C1 segment of cervical spinal cord (tissue), 14 donors: ENCODE measurements around the gene ATP6V1F.
"Not testable (repeated sequence)": the region's sequence is repeated elsewhere in the genome, so short reads cannot be mapped to it uniquely, and the experiment has no call there.

ENCODE experiments used
- DNase-seq, 14 donors: peaks; one replicate each; lab custom pipeline; 2025; lab: John Stamatoyannopoulos, UW

Gene ATP6V1F

DNA sequence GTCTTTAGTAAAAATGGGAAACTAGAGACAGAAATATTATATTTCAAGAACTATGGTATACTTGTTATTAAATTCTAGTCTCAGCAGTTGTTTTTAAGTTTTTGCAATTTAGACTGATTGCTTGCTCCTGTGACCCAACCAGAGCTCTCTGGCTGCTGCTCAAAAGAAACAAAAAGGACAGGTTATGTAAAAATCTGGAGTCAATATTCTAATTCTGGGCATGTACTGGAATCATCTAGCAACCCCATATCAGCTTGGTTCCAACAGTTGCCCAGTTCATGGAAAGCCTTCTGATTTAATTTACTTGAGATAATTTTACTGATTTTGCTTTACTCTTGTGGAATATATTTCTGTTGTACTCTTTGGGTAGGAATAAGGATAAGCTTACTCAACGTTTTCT, 37.6 kb downstream of the ATP6V1F start:
- DNase-seq = no peak

DNA sequence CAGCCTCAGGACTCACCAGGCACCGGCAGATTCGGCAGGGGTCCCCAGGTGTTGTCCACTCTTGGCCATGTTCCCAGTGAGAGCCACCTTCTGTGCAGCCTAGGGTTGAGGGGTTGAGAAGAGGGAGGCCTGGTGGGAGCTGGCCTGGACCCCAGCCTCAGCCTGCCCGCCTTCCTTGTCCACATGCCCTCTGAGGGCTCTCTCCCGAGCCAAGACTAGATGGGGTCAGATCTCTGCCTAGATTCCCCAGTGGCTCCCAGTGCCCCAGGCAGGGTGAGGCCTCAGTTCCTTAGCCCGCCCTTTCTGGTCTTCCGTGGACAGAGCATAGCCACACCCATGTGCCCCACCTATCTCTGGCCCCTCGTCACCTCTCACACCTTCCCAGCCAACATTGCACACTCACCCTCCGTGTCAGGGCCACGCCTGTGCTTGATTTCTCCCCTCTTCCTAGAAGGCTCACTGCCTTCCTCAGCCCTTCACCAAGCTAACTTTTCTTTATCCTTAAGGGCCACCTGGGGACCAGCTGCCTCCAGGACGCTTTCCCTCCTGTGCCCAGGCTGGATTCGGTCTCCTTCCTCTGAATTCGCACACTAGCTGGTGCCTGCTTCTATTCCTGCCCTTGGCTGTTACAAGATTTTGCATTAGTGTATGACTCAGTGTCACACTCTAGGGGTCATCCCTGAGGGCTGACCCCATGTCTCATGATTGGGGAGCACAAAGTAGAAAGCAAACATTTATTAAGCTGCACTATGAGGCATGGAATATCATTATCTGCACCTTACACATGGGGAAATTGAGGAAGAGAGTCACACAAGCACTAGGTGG, 40.3 kb downstream of the ATP6V1F start:
- DNase-seq = no peak

DNA sequence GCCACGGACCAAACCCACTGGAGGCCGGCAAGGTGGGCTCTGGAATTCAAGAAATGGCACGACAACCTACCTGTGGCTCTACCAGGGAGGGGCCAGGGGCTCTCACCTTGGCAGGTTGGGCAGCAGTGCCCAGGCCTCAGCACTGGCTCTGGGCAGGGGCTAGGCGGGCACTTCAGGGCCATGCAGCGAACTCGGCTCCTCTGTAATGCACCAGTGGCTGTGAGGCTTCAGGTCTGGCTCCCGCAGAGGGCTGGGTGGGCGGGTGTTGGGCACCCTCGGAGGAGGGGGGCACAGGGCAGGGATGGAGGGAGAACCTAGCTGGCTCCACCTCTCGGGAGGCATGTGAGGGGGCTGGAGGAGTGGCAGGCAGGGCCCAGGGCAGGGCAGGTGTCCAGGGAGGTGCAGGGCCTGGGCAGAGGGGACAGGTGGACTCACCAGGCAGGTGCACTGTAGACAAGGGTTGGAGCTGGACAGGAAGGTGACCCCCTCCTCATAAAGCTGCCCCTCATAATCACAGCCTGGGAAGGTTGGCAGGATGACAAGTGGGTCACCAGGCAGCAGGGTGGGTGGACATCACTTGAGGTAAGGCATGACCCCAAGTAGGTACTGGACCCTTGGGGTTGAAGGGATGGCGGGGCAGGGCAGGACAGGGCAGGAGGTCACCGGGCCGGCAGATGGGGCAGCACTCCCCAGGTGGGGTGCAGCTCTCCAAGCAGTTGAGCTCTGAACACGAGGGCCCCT, 41.1 kb downstream of the ATP6V1F start:
- no peak for DNase-seq

DNA sequence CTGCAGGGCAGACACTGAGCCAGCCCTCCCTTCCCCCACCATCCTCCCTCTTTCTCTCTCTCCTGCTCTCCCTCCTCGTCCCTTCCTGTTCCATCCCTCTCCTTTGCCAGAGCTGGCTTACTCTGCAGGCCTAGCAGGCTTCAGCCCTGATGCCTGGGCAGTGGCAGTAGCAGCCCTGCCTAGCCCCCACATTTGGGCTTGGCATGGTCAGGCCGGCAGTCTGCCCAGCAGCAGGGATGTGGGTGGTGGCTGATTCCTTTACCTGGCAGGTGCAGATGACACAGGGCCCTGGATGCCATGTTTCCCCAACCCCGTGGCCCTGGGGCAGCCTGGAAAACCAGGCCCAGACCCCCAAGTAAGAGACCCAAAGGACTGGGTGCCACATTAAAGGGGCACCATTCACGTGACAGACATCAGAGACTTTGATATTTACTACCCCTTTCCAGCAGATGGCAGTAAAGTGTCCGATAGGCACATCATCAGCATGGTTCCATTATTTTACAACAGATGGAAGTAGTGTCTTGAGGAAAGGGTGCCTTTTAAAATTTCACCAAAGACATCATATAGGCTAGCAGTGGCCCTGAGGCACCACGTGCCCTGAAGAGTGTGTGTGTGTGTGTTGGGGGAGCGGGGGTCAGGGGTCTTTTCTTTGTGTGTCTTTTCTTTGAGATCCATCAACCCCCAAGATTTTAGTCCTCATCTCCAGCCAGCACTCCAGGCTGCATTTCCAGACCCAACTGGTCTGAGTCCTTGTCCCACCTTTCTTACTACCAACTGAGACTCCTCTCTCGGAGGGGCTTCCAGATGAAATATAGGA, 41.9 kb downstream of the ATP6V1F start:
- no peak for DNase-seq

DNA sequence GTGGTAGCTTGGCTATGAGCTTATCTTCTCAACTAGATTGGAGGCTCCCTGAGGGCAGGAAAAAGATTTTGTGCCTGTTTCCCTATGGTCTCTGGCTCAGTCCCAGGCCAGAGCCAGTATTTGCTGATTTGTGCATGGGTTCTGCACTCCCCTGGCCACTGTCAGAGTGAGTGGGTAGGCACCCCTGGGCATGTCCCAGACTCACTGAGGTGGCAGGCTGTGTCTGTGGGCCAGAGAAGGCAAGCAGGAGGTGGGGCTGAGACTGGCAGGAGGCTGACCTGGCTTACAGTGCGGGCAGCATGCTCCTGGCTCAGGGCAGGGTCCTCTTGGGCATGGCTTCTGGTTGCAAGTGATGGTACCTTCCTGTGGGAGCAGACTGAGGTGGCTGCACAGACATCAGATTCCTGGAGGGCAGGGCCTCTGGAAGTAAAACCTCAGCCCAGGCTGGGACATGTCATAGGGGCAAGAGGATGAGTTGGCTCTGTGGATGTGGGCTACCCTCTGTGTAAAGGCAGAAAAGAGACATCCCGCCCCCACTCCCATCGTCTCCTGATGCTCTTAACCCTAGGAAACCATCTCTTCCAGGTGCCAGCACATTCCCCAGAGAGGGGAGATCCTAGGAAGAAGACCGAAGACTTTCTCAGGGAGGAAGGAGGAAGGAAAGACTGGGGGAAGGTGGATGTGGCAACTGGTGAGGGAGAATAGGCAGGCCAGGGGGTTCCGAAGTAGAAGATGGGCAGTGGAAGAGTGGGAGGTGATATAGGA, 43.5 kb downstream of the ATP6V1F start:
- no peak for DNase-seq

DNA sequence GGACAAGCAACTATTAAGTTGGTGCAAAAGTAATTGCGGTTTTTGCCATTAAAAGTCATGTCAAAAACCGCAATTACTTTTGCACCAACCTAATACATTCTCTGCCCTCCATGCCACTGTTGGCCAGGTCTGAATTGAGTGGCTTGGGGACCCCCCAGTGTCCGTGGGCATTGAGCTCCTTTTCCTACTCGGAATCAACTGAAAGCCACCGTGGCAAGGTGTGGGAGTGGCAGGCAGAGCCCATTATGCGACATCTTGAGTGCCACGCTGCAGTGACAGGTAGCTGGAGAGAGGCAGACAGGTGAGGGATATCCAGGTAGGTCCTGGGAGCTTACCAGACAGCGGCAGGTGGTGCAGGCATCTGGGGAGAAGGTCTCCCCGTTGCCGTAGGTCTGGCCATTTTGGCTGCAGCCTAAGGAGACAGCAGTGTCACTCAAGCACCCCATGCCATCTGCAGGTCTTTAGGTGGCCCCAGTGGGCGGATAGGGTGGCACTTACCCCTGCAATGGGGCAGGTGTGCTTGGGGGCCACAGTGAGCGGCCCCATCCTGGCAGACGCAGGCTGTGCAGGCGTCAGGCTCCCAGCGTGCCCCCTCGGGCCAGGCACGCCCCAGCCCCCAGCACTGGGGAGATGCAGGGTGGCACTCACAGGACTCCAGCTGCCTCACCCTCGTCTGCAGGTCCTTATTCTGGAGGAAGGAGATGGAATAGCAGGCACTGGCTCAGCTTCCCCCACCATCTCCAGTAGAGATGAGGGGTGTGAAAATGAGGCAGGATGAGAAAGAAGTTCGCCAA, 44.3 kb downstream of the ATP6V1F start:
- no peak for DNase-seq

DNA sequence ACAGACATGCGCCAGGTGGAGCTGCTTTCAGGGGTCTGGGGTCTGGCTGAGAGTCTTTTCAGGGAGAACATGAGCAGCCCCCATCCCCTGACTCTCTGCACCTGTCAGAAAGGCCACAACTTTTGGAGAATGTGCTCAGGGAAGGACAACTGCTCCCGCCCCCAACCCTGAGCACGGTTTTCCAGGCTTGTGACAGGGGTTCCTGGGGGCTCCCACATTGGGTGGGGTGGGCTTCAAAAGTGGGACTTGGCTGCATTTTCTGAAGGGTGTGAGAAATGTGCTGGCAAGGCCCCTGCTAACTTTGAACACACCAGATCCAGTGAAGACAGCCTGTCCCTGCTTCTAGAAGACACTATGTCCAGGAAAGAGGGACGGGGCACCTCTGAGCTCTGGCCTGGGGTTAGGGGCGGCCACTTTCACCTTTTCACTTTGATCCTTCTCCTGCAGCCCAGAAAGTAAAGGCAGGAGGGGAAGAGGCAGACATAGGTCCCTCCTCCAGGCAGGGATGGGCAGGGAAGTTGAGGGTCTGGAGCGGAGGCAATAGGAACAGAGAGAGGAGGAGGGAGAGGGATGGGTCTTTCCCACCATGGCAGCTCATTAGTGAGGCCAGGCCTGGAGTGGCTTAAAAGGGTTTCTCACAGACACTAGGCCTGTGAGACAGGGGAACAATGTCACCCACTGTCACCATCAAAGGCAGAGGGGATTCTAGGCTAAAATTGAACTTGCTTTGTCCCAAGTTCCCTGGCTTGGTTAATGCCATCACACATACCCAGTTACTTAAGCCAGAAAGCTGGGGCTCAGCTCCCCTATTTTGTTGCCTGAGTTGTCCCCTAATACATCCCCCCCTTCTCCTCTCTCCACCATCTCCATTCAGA, 46.3 kb downstream of the ATP6V1F start:
- no peak for DNase-seq

DNA sequence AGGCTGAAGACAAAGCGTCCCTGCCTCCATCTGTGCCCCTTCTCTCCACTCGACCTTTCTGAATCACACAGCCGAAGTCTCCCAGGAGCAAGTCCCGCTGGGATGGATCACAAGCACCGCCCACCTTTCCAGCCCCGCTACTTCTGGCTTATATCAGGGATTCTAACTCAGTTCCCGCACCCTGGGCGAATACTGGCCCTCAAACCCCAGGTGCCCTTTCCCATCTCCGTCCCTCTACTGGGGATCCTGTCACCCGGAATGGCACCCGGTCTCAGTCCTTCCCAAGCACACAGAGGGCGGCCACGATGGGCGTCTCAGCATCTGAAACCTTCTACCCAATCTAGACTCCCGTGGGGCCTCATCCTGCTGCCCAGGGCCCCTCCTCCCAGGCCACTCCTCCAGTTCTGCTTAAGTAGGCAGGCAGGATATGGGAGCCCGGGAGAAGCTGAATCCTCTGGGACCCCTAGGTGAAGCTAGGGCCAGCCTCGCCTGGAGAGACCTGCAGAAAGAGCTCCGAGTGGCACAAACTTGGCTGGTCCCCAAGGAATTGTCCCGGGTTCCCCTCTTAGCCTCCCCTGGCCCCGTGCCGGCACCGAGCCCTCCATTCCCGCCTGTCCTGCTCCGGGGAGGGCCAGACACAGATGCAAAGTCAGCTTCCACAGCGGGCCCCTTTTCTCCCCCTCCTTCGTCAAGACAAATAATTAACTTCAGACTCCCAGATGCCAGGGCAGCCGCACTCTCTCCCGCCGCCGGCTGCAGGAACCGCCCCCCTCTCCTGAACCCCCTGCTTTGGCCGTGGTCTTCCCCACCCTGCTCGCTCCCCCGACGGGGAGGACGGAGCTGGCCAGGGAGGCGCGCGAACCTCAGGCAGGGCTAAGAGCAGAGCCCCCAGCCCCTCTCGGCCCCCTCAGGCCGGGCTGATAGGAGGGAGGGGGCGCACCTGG, 47.2 kb downstream of the ATP6V1F start:
- DNase-seq = no peak

DNA sequence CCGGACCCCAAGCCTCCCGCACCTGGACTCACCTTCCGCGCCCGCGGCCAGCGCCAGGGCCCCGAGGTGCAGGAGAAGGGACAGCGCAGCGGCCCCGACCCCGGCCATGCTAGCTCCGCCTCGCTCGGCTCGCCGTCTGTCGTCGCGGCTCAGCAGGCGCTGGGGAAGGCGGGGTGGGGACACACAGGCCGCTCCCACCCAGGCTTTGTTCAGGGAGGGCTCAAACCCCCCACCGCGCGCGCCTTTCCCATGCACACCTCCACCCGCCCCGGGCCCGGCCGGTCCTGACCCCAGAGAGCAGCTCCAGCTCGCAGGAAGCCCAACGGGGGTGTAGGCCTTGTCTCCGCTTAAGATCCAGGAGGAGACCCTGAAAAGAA, 47.9 kb downstream of the ATP6V1F start, which contains the start of gene KCP:
Gene KCP (minus strand): TSS at position 141 of the 377 bp plus-strand sequence. CDS start 33 bp downstream, at position 108.
- DNase-seq = no peak

DNA sequence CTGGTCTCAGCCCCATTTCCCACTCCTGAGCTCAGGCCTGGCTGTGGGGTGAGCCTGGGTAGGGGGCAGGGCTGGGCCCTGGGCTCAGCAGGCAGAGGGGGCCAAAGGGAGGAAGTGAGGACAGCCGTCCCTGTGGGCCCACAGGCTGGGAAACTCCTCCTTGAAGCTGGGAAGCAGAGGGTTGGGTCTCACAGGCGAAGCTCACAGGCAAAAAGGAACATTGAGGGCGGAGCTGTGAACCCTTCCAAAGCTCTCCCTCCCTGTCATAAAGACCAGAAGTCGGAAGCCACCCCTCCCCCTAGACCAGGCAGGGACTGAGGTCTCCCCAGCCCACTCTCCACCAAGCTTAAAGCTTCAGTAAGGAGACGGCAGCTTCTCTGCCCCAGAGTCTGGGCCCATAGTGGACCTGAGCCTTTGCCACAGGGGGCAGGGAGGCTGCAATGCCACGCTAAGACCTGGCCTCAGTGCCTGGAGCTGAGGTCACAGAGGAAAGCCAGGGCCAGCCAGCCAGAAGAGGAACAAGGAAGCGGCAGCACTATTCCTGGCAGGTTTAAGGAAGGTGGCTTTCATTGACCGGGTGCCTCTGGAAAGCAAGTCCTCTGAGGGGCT, 48.9 kb downstream of the ATP6V1F start:
- no peak for DNase-seq

DNA sequence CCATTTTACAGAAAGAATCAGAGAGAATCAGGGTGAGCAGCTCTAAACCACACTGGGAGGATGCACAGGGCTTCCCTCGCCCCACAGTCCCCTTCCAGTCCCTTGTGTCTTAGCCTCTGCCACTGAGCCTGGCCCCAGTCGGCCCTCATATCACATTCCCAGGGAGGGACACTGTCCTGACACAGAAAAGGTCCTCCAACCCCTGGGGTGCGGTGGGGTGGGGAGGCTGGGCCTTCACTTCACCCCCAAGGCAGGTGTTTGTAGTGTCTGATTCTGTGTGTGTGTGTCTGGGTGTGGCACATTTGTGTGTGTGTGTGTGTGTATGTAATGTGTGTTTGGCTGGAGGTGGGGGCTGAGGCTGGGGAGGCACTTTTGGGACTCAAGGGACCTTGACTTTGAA, 49.6 kb downstream of the ATP6V1F start:
- DNase-seq = no peak

DNA sequence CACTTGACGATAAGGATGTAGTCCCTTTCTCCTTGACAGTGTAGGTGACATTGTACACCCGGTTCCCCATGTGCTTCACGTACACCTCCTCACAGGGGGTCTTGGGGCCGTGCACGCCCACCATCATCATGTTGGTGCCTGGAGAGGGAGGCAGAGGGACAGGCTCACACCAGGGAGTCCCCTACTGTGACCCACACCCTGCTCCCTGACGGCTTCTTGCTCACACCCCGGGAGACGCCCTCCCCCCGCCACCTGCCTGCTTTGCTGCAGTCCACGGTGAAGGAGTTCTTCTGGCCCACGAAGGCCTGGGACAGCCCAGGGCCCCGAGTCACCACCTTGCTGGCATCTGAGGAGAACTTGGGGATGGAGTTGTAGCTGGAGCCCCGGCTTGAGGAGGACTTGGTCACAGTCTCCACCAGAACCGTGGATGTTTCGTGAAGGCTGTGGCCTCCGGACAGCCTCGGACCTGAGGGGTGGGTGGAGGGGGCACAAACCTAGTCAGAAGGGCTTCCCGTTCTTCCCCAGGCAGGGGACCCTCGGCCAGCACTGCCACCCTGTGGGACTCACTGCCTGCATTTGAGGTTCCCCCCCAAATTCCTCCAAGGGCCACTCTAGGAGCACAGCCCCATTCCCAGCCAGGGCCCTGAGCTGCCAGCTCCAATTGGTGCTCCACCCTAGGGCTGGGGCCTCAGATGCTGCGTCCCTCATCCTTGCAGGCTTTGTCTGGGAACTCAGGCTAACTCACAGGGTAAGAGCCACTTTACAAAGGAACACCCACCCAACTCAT, 50.2 kb downstream of the ATP6V1F start:
- DNase-seq = not testable (repeated sequence)

DNA sequence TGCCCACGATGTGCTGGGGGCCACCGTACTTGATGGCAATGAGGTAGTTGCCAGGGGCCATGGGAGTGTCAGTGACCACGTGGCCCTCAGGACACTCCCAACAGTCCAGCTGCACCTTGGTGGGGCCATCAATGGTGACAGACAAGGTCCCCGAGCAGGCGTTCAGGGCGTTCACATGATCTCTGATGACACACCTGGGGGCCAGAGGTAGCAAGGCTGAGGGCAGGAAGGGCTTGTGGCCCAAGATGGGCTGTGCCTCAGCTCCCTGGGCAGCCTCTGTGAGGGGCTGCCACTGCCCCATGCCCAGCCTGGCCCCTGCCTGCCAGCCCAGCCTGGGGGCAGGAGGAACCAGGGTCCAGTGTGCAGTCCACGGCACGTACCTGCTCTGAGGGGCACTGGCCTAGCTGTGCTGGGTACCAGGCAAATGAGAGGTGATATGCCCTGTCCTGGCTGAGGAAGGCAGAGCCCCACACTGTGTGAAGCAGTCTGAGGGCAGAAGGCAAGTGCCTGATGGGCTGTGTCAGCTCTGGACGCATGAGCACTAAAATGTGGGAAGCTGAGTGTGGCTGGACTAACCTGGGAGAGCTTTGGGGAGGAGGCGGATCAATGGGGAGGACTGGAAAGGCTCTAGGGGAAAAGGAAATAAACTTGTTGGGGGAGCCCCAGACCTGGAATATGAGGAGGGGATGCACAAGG, 51.4 kb downstream of the ATP6V1F start:
- no peak for DNase-seq

DNA sequence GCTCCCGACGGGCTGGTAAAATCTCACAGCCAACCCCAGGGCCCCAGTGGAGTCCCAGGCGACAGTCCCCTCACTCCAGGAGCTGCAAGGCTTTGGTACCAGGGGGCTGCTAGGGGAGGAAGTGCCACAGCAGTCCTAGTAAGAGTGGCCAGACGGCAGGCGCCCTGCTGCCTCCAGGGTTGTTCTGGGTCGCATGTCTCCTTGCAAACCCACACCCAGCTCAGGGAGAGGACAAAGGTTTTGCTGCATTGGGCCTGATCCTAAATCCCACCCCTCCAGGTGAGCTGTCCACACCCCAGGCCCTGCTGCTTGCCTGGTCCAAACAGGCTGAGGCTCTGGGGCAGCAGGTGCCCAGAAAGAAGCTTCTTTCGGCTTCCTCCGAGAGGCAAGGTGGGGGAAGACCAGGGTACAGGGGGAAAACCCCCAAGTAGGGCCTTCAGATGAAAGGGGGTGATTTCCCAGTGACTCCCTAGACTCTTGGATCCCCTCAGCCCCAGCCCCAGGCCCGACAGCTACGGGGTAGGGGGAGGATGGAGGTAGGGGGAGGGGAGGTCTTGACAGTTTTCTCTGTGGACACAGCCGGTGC, 52.0 kb downstream of the ATP6V1F start:
- no peak for DNase-seq

DNA sequence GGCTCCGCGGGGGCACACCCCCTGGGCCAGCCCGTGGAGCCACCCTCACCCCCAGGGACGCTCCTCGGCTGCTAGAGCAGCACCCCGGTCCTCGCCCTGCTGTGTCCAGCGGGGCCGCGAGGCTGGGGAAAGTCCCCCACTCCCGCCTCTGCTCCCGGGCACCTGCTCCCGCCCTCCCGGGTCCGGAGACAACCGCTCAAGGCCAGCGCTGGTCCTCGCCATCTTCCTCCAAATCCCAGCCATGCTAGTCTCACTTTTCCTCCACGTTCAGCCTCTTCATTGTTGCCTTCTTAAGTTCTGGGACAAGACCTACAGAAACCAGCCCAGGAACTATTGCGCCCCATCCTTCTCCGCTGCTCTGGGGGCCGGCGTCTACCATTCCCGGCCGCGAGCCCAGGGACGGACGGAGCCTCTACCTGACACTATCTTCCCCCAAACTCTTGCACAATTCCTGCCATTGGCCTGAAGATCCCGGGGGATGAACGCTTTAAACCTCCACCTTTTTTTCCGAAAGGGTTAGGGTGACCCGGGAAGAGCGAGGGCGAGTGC, 52.7 kb downstream of the ATP6V1F start:
- no peak for DNase-seq
